ENCODE results near the gene ZRSR2.
A peak's percentile ranks its signal among the peaks of the same experiment; 100 is the strongest.

DNA sequence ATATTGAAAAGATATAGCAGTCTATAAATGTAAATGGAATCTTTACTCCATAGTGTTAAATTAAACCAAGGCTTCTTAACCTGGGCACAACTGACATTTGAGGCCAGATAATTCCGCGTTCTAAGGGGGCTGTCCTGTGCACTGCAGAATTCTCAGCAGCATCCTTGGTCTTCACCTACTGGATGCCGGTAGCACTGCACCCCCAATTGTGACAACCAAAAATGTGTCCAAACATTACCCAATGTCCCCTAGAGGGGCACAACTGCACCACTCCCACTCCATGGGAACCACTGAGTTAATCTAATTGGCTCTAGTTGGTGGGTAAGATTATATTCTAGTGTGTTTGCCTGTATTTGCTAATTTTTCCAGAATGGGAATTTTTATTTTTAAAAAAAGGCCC lies 47.7 kb downstream of the ZRSR2 start:
- TF ChIP-seq, protein P1, sequence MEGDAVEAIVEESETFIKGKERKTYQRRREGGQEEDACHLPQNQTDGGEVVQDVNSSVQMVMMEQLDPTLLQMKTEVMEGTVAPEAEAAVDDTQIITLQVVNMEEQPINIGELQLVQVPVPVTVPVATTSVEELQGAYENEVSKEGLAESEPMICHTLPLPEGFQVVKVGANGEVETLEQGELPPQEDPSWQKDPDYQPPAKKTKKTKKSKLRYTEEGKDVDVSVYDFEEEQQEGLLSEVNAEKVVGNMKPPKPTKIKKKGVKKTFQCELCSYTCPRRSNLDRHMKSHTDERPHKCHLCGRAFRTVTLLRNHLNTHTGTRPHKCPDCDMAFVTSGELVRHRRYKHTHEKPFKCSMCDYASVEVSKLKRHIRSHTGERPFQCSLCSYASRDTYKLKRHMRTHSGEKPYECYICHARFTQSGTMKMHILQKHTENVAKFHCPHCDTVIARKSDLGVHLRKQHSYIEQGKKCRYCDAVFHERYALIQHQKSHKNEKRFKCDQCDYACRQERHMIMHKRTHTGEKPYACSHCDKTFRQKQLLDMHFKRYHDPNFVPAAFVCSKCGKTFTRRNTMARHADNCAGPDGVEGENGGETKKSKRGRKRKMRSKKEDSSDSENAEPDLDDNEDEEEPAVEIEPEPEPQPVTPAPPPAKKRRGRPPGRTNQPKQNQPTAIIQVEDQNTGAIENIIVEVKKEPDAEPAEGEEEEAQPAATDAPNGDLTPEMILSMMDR (conservative IDR thresholded peaks at IDR 0.05 in 1 of 2, IDR thresholded peaks at IDR 0.05 in 1 of 2; ENCODE audit: extremely low read depth in 1 of 2, insufficient read depth in 1 of 2, low read depth in 1 of 2, low read length in 2 of 2): peak; percentile 12 to 23
- no peak for TF ChIP-seq EZH2 (IDR thresholded peaks at IDR 0.05; ENCODE audit: borderline replicate concordance, low read length)

Data from mammary epithelial cell (primary cell).